DMS114 treated with DMSO at 0.1 percent for 48 hours (cell line): ENCODE results near the gene DPT.

Experiments used
- DNase-seq: peaks from one replicate; lab custom pipeline; 2025; ENCODE audit not compliant: unreplicated experiment; lab: John Stamatoyannopoulos, UW

DPT gene

GRCh38 chr1:168736520-168736919 is 7.5 kb upstream of the DPT start:
- no peak for DNase-seq

GRCh38 chr1:168735974-168736373 is 7.0 kb upstream of the DPT start:
- DNase-seq, result no peak

GRCh38 chr1:168734946-168735345 is 5.9 kb upstream of the DPT start:
- DNase-seq, result no peak

DNA sequence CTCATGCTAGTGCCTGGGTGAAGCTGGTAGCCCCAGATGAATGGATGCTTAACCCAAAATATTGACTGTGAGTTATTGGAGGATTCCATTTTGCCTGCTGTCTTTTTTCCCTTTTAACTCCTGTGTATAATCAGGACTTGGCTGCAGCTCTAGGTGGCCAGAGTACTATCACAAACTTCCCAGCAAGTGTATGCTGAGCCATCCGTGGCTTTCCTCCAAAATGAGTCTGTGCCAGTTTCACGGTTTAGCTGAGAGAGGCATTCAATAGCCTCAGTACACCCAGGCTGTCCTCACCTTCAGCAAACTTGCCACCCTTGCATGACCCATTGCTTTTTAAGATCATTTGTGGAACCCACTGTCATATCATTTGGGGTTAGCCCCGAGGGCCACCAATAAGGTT is 5.3 kb upstream of the DPT start:
- DNase-seq, result no peak

DNA sequence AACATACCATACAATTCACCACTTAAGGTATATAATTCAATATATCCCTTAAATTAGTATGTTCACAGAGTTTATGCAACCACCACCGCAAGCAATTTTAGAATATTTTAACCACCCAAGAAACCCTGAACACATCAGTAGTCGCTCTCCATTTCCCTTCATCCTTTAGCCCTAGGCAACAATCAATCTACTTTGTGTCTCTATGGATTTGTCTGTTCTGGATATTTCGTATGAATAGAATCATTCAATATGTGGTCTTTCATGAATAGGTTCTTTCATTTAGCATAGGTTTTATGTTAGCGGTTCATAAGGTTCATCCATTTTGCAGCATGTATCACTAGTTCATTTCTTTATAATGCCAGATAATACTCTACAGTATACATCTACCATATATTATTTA is 4.2 kb upstream of the DPT start:
- DNase-seq, result no peak

DNA sequence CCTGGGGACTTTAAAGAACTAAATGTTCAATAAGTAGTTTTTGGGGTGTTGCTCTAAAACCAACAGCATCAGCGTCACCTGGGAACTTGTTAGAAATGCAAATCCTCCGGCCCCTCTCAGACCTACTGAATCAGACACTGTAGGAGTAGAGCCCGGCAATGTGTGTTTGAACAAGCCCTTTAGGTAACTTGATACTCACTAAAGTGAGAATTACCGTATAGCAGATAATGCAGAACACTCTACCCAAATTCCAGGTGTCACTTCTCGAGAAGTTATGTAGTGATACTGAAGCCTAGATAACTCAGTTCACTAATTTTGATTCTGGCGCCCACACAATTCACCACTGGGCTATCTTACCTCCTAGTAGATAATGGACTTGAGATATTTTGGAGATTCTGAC is 3.7 kb upstream of the DPT start:
- DNase-seq, result no peak

GRCh38 chr1:168731244-168731953 is 2.4 kb upstream of the DPT start:
- no peak for DNase-seq

DNA sequence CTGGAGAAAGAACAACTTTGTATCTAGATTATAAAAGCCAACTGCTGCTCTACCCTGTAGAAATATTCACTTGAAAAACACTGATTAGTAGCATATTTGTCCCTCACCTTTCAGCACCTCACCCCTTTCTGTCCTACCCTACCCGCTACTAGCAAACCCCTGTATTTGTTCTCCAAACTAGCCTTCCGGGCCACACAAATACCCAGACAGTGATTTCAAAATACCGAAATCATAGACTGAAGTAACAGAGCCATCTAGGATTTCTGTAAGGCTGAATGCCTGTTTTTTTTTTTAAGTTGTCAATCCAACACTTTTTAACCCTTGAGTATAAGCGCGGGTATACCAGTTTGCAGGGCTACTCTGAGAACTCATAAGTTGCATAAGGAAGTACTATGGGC is 398 bp upstream of the DPT start:
- no peak for DNase-seq

GRCh38 chr1:168726719-168727118 is 2.3 kb downstream of the DPT start:
- no peak for DNase-seq

DNA sequence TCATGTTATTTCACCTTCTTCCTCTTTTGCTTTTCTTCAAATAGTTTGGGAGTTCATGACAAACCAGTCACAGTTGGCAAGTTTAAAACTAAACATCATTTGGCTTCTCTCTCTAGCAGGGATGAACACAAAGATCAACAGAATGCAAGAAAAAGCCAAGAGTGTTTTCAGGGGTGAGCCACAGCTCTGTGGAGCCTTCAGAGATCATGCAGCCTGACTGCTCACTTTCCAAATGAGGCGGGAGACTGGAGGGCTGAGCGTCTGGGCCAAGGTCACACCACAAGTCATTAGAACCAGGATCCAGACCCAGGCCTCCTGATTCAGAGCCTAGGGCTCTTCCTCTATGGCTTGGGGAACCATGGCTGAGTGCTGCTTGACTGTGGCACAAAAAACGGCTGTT is 2.7 kb downstream of the DPT start:
- DNase-seq, result no peak

GRCh38 chr1:168725831-168726230 is 3.2 kb downstream of the DPT start:
- no peak for DNase-seq

- DNase-seq, result no peak
Measured at GRCh38 chr1:168725060-168725459, 3.9 kb downstream of the DPT start.

GRCh38 chr1:168723000-168723399 is 6.0 kb downstream of the DPT start:
- DNase-seq, result no peak

DNA sequence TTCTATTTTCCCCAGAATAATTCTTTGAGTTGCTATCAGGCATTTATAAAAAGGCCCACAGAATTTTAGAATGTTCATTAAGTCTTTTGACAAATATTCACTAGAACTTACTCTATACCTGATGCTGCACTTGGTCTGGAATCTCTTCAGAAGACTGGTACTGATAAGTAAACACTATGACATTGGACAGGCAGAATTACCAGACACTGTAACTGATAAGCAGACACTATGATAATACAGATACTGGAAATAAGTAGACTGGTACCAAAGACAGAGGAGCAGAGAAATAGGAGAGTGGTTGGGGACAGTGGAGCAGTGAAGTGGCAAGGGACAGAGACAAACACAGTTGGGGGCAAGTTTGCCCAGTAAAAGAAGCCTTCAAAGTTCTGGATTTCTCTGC is 8.2 kb downstream of the DPT start:
- DNase-seq, result no peak

- no peak for DNase-seq
Measured at GRCh38 chr1:168719306-168720111, 9.5 kb downstream of the DPT start.

GRCh38 chr1:168717906-168718891 is 10.8 kb downstream of the DPT start:
- DNase-seq, result no peak

DNA sequence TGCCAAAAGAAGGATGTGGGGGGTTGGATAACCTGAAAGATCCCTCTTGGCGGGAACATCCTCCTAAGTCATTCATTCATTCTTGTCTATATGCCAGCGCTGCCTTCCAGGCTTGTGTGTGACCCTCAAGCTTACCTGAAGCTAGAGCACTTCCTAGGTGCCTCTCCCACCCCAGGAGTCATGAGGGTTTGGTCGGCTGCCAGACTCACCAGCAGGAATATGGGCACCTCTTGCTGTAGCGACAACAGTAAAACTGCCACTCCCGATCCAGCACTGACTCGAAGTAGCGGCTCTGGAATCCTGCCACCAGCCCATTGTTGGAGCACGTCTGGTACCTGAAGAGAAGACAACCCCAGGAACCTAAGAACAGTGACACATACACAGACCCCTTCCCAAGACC is 15.0 kb downstream of the DPT start:
- DNase-seq, result no peak

DNA sequence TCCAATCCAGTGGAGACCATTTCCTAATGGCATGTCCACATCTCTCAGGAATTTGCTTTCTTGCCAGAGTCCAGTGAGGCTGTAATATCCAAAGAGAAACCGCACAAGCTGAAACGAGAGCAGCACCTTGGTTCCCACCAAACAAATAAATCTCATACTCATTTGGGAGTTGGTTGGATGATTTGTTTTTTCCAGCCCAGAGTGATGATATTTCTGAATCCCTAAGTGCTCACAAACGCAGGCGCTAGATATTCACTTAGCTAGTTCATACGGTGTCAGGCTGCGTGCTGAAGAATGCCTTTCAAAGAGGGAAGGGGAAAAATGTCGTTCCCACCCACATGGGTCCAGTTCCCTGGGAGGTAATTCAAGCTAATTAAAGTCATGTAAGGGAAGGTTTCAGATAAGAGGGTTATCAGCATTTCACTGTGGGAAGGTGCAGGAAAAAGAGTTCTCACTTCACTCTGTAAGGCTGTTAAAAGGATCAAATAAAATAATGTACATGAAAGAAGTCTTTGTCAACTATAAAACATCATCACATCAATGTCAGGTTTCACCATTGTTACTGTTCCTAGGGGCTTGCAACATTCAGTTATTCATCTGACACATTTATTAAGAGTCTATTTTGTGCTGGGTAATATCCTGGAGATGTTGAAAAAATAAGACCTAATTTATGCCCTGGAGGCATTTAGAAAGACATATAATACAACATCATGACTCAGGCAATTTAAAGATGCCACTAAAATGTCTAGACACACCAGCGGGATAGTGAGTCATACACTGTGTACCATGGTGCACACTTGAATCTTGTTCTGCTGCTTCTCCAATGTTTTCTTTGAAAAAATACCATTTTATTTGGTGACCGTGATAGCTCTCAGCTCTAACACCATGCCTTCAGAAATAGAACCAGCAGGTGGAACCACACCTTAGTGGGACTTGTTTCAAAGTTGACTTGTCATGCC is 19.3 kb downstream of the DPT start:
- DNase-seq, result no peak

DNA sequence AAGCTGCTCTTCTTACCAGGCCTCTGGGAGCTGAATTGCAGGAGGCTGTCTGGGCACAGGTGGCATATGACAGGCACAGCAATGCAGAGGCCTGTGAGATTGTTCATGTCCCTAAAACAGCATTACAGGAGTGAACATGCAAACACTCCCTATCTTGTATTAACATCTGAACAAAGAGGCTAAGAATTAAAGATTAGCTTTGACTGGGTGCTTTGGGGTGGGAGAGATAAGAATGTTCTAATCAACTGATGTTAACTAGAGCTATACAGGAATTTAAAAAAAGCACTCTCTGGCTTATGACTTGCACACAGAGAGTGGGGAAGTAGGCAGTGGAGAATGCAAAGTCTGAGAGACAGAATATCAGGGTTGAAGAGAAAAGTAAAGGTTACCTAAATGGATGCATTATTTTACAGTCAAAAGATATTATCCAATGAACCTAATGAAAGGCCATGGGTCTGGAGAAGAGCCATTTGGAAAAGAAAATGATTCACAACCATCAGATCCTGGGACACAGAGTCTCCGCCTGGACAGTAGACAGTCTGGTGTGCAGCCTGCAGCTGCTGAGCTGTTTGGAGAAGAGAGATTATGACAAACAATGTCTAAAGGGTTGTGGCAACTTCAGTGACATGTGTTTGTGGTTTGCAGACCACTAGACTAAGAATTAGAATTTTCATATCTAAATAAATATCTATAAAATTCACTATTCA is 20.2 kb downstream of the DPT start:
- DNase-seq, result no peak
